Peyer's patch (tissue), 4 donors: ENCODE measurements around the gene FKBP7.

ENCODE experiments used
- CTCF ChIP-seq, 6 experiments: fragments of 450-650 bp in 4 of 6; fragments of 200-600 bp in 2 of 6; sonication (generic) in 1 of 6; IDR thresholded peaks; one replicate each; pipeline ENCODE4 v1.5.1; 2017 to 2019; ENCODE audit warnings: antibody characterized with exemption in 6 of 6, mild to moderate bottlenecking in 3 of 6, moderate library complexity in 1 of 6
- POLR2A ChIP-seq, 2 donors: fragments of 450-650 bp; IDR thresholded peaks; one replicate each; pipeline ENCODE4 v1.5.1; 2017; ENCODE audit warnings: antibody characterized with exemption in 2 of 2, mild to moderate bottlenecking in 2 of 2, moderate library complexity in 2 of 2

- TF ChIP-seq CTCF (IDR thresholded peaks at IDR 0.05), result no peak
- TF ChIP-seq POLR2A (IDR thresholded peaks at IDR 0.05), result no peak
These were observed 19.7 kb upstream of the FKBP7 start for GRCh38 chr2:178498137-178498536.
